Measurements from ENCODE around the gene SORL1. TPM values are rescaled to one million over a fixed set of nuclear protein-coding genes. Genes with fewer than 3 reads are reported as not detected.

The SORL1 gene
- total RNA-seq, 1 donor from 2014 or later = 46.0 TPM

- H3K36me3 ChIP-seq = peaks cover 9% of the 10 kb centered on the region
- Mint-ChIP-seq H3K27me3 (ENCODE audit: insufficient read depth, low read depth) (peaks cover 6% of the 10 kb centered on the region), H3K9me3 (peaks cover 20% of the 10 kb centered on the region), H3K4me3 (no peak overlapping the region), H3K4me1 (peaks cover 49% of the 10 kb centered on the region), H3K36me3 (peaks cover 22% of the 10 kb centered on the region), H3K27ac (no peak overlapping the region)
- no peak overlapping the region for H2AFZ ChIP-seq (replicated peaks)
- peaks cover 4% of the 10 kb centered on the region for H4K20me1 ChIP-seq (ENCODE audit: low read depth)
- H3K27ac ChIP-seq = no peak overlapping the region
- no peaks in the 10 kb centered on the region for H3F3A ChIP-seq (ENCODE audit: low read depth)
- no peak for TF ChIP-seq EZH2phosphoT487 (IDR thresholded peaks at IDR 0.05)
- no peaks in the 10 kb centered on the region for H3K79me2 ChIP-seq (ENCODE audit: low read depth)
- no peaks in the 10 kb centered on the region for H3K27me3 ChIP-seq
- no peak overlapping the region for H3K4me2 ChIP-seq
- H3K9ac ChIP-seq = no peak overlapping the region
- no peak overlapping the region for H3K4me3 ChIP-seq
- DNase-seq (ENCODE audit: low spot score) = no peak
- peaks cover 16% of the 10 kb centered on the region for H3K4me1 ChIP-seq
- H3K9me3 ChIP-seq (ENCODE audit: low read depth) = no peaks in the 10 kb centered on the region
These were observed 126.3 kb downstream of the SORL1 start for GRCh38 chr11:121578251-121578976.

GRCh38 chr11:121580154-121580553, 128.0 kb downstream of the SORL1 start:
- H2AFZ ChIP-seq (replicated peaks) = no peak overlapping the region
- H3K27ac Mint-ChIP-seq = no peak overlapping the region
- TF ChIP-seq EZH2phosphoT487 (IDR thresholded peaks at IDR 0.05) (no peak), EZH2 (IDR thresholded peaks at IDR 0.05) (no peak), CTCF (IDR thresholded peaks at IDR 0.05) (no peak)

GRCh38 chr11:121581607-121582006, 129.5 kb downstream of the SORL1 start:
- peaks cover 1% of the 10 kb centered on the region for H3K4me1 ChIP-seq
- no peak overlapping the region for H3K4me2 ChIP-seq
- no peak overlapping the region for H3K27ac ChIP-seq
- H3K4me3 ChIP-seq = no peak overlapping the region
- Mint-ChIP-seq H3K27ac (no peak overlapping the region), H3K36me3 (peaks cover 21% of the 10 kb centered on the region), H3K9me3 (peaks cover 20% of the 10 kb centered on the region), H3K4me3 (no peak overlapping the region), H3K27me3 (ENCODE audit: insufficient read depth, low read depth) (peaks cover 4% of the 10 kb centered on the region), H3K4me1 (peaks cover 24% of the 10 kb centered on the region)
- TF ChIP-seq EZH2 (IDR thresholded peaks at IDR 0.05) = no peak
- no peak for TF ChIP-seq EZH2phosphoT487 (IDR thresholded peaks at IDR 0.05)
- TF ChIP-seq CTCF (IDR thresholded peaks at IDR 0.05) = no peak
- H3K9ac ChIP-seq = no peak overlapping the region
- no peaks in the 10 kb centered on the region for H3K79me2 ChIP-seq (ENCODE audit: low read depth)
- DNase-seq (ENCODE audit: low spot score) = no peak
- H3K27me3 ChIP-seq = no peaks in the 10 kb centered on the region
- H3F3A ChIP-seq (ENCODE audit: low read depth) = no peaks in the 10 kb centered on the region
- H3K36me3 ChIP-seq = peaks cover 9% of the 10 kb centered on the region
- no peak overlapping the region for H2AFZ ChIP-seq (replicated peaks)
- H3K9me3 ChIP-seq (ENCODE audit: low read depth) = no peaks in the 10 kb centered on the region
- H4K20me1 ChIP-seq (ENCODE audit: low read depth) = no peaks in the 10 kb centered on the region

More at GRCh38 chr11:121580154-121580553, 128.0 kb downstream of the SORL1 start:
- no peaks in the 10 kb centered on the region for H3K79me2 ChIP-seq (ENCODE audit: low read depth)
- no peak overlapping the region for H3K4me2 ChIP-seq
- no peaks in the 10 kb centered on the region for H3F3A ChIP-seq (ENCODE audit: low read depth)
- H3K9me3 ChIP-seq (ENCODE audit: low read depth) = no peaks in the 10 kb centered on the region
- H3K36me3 Mint-ChIP-seq = peaks cover 22% of the 10 kb centered on the region
- H3K9ac ChIP-seq = no peak overlapping the region
- H3K27ac ChIP-seq = no peak overlapping the region
- no peak overlapping the region for H3K4me3 ChIP-seq
- H3K9me3 Mint-ChIP-seq = peaks cover 20% of the 10 kb centered on the region
- H3K36me3 ChIP-seq = peaks cover 9% of the 10 kb centered on the region
- DNase-seq (ENCODE audit: low spot score) = no peak
- H3K27me3 Mint-ChIP-seq (ENCODE audit: insufficient read depth, low read depth) = peaks cover 6% of the 10 kb centered on the region
- H3K4me1 ChIP-seq = peaks cover 16% of the 10 kb centered on the region
- peaks cover 4% of the 10 kb centered on the region for H4K20me1 ChIP-seq (ENCODE audit: low read depth)
- H3K4me1 Mint-ChIP-seq = peaks cover 39% of the 10 kb centered on the region
- no peaks in the 10 kb centered on the region for H3K27me3 ChIP-seq
- H3K4me3 Mint-ChIP-seq = no peak overlapping the region

GRCh38 chr11:121582296-121582695, 130.2 kb downstream of the SORL1 start:
- Histone ChIP-seq H4K20me1 (ENCODE audit: low read depth) (no peaks in the 10 kb centered on the region), H3K27ac (no peak overlapping the region), H2AFZ (replicated peaks) (no peak overlapping the region), H3K79me2 (ENCODE audit: low read depth) (no peaks in the 10 kb centered on the region), H3K4me3 (no peak overlapping the region), H3K36me3 (peaks cover 9% of the 10 kb centered on the region), H3F3A (ENCODE audit: low read depth) (no peaks in the 10 kb centered on the region), H3K9ac (no peak overlapping the region), H3K4me2 (no peak overlapping the region), H3K27me3 (no peaks in the 10 kb centered on the region), H3K4me1 (no peaks in the 10 kb centered on the region), H3K9me3 (ENCODE audit: low read depth) (no peaks in the 10 kb centered on the region)
- Mint-ChIP-seq H3K36me3 (peaks cover 16% of the 10 kb centered on the region), H3K9me3 (peaks cover 17% of the 10 kb centered on the region), H3K27ac (no peak overlapping the region), H3K27me3 (ENCODE audit: insufficient read depth, low read depth) (peaks cover 4% of the 10 kb centered on the region), H3K4me3 (no peak overlapping the region), H3K4me1 (peaks cover 19% of the 10 kb centered on the region)
- TF ChIP-seq CTCF (IDR thresholded peaks at IDR 0.05) (no peak), EZH2phosphoT487 (IDR thresholded peaks at IDR 0.05) (no peak), EZH2 (IDR thresholded peaks at IDR 0.05) (no peak)
- DNase-seq (ENCODE audit: low spot score) = no peak
